NCI-H2227 (cell line): Measurements from ENCODE around the gene TAF7.
"Not testable (repeated sequence)": the region's sequence is repeated elsewhere in the genome, so short reads cannot be mapped to it uniquely, and the experiment has no call there.

ENCODE experiments used
- DNase-seq: peaks from one replicate; lab custom pipeline; 2025; ENCODE audit not compliant: unreplicated experiment; lab: John Stamatoyannopoulos, UW

The TAF7 gene

DNA sequence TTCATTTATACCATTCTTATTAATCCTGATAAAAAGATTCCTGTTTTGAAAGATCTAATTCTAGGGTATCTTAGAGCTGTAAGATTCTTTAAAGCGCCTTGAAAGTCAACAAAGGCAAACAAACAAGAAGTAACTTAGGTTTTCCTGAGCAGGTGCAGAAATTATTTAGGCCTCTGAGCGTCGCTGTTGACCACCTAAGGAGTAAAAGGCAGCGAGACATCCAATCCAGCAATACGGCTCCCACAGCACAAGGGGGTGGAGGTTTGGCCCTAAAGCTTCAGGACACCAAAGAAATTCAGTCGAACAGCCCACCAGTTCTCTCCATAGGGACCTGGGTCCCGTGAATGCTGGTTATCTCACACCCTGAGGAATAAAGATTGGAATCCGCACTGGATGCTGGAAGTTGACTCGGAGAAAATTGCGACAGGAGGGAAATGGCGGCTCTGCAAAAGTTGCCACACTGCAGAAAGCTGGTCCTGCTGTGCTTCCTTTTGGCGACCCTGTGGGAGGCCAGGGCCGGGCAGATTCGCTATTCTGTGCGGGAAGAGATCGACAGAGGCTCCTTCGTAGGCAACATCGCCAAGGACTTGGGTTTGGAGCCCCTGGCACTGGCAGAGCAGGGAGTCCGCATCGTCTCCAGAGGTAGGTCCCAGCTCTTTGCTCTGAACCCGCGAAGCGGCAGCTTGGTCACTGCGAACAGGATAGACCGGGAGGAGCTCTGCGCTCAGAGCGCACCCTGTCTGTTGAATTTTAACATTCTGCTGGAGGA lies 18.1 kb upstream of the TAF7 start, which contains the start of gene PCDHGA2:
Gene PCDHGA2, plus strand, starts transcription at position 223 of the 769 bp plus-strand sequence.
- DNase-seq, result peak; percentile 33

GRCh38 chr5:141332571-141332970 lies 12.0 kb upstream of the TAF7 start:
- DNase-seq, result not testable (repeated sequence)

- peak; percentile 3 for DNase-seq
Measured at GRCh38 chr5:141330299-141331080, 9.9 kb upstream of the TAF7 start, which contains the start of gene PCDHGA1. PCDHGA1 (plus strand) TSS chr5:141330514.

DNA sequence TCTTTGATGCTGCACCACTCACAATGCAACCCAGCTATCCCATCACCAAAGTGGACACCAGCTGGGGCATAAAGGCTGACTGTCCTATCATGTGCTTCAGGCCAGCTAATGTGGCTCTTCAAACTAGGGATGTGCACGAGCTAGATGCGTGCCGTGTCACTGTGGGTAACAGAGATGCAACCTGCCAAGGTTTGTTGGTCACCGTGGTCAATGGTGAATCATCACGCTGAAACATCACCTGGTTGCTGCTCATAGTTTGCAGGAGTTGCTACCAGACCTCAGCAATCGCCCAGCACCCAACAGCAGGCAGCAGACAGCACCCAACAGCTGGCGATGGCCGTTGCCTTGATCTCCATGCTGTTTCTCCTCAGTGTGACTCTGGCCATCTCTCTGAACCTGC lies 7.6 kb upstream of the TAF7 start:
- no peak for DNase-seq

GRCh38 chr5:141326088-141326854 lies 5.7 kb upstream of the TAF7 start:
- DNase-seq, result peak; percentile 62

DNA sequence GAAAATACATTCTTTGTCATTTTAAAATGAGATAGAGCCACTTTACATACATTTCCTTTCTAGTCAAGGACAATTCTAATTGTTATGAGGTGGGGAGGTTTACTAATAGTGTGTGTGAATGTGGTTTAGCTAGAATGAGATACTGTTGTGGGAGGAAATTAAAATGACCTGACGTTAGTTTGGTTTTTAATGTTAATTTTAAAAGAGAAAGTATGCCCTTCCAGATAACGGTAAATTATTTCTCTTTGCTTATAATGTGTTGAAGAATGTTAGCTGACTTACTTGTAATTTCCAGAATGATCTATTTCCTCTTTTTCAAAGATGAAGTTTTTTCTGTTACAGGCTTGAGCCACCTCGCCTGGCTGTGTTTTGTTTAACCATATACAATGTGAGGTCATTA lies 1.7 kb upstream of the TAF7 start:
- DNase-seq, result no peak

DNA sequence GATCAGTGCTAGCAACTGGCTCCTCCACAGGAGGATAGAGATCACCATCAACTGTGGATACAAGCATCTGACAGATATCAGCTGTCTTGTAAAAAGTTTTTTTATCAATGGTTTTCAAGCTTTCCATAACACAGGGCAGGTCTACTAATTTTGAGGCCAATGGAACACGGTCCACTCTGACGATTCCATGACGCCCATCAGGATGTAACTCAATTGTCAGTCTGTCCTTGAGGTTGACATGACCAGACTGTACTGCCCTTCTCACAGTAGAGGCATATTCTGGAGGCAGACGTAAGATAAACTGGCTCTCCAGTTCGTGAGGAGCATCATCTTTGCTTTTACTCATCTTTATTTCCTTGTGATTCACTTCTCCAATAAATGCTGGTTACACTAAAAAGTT lies 885 bp downstream of the TAF7 start:
- DNase-seq, result no peak

- DNase-seq, result no peak
Measured at GRCh38 chr5:141319202-141319601, 1.4 kb downstream of the TAF7 start.

- not testable (repeated sequence) for DNase-seq
Measured at GRCh38 chr5:141316963-141317362, 3.6 kb downstream of the TAF7 start.

GRCh38 chr5:141313711-141314110 lies 6.9 kb downstream of the TAF7 start:
- DNase-seq, result no peak

- DNase-seq, result no peak
Measured at GRCh38 chr5:141306630-141307029, 14.0 kb downstream of the TAF7 start.

DNA sequence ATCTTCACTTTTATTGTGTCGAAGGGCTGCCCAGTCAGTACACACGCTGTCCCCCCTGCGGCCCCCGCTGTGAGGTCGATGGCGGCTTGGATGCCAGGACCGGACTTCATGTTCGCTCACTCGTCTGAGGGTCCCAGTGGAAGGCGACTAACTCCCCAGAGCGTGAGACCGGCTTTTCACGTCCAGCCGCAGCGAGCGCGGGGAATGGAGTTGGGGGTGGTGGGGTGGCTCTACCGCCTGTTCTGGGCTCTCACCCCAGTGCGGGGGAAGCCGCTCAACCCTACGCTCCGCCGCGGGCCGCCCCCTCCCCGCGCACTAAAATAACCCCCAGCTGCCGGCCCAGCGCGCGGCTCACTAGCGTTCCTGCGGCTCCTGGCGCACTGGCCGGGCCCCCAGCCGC lies 16.8 kb downstream of the TAF7 start, which contains the start of gene SLC25A2:
Gene SLC25A2, minus strand, starts transcription at position 294 of the 400 bp plus-strand sequence. Its CDS starts 184 bp downstream, at position 110.
- no peak for DNase-seq

DNA sequence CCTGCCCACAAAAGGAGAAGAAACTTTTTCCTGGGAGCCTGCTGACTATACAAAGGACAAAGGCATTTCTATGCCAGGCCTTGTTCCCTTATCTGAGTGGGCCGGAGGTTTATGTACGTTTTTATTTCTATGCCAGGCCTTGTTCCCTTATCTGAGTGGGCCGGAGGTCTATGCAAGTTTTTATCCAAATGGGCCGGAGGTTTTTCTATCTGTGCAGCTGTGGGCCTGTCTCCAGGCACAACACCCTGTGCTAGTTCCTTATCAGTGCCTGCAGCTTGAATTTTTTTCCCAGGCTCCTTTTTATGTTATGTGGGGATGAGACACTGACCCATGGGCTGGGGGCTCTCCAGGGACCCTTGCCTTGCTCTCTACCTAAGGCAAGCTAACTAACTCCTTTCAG lies 22.2 kb downstream of the TAF7 start:
- no peak for DNase-seq

- no peak for DNase-seq
Measured at GRCh38 chr5:141272906-141273305, 47.7 kb downstream of the TAF7 start.

DNA sequence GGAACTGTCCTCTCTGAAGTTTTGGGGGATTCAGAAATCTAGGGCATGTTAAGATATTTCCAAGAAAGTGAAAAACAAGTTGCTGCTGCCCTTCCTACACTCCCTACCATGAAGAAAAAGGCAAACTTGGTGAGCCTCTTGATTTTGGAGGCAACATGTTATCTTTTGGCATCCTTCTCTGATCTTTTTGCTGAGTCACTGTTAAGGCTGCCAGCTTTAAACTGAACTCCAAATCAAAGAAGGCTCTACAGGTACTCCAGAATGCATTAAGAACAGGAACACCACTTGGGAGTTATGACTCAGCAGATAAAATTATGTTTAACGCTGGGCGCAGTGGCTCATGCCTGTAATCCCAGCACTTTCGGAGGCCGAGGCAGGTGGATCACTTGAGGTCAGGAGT lies 51.4 kb downstream of the TAF7 start:
- DNase-seq, result no peak
